ENCODE results near the gene MYOCD. TPM values are rescaled to one million over a fixed set of nuclear protein-coding genes. Genes with fewer than 3 reads are reported as not detected.

Gene MYOCD
- total RNA-seq, 1 donor from 2014 or later: 26.5 TPM

DNA sequence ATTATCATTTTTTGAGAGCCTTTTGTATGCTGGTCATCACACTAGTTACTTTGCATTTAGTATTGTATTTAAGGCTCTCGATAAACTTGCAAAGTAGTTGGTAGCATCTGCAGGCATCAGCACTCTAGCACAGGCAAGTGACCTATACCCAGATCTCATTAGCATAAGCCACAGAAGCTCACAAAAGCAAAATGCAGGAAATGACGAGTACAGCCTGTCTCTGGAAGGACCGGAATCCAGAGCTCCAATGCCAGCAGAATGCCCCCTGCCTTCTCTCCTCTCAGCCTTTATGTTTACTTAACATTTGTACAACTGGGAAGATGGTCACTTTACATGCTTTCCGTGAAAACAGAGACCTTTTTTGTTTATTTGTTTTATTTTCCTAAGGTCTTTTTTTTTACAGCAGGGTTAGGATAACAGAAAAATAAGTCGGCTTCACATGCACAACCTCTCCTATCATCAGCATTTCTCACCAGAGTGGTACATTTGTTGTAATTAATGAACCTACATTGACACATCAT lies 45.4 kb upstream of the MYOCD start:
- H3K27me3 ChIP-seq: no peaks in the 10 kb centered on the region
- H3K4me1 ChIP-seq: no peaks in the 10 kb centered on the region
- H3K4me3 ChIP-seq: no peak overlapping the region
- H3K27ac ChIP-seq: no peak overlapping the region
- DNase-seq (ENCODE audit: extremely low spot score in 2 of 2): no peak
- intact Hi-C loops (cut with DNase I): no loop called here
- no peaks in the 10 kb centered on the region for H3K36me3 ChIP-seq
- no peaks in the 10 kb centered on the region for H3K9me3 ChIP-seq
- TF ChIP-seq POLR2A (IDR thresholded peaks at IDR 0.05) (no peak), POLR2AphosphoS5 (IDR thresholded peaks at IDR 0.05; ENCODE audit: insufficient read depth in 1 of 2, low read depth in 1 of 2) (no peak)
- TF ChIP-seq, protein P1, sequence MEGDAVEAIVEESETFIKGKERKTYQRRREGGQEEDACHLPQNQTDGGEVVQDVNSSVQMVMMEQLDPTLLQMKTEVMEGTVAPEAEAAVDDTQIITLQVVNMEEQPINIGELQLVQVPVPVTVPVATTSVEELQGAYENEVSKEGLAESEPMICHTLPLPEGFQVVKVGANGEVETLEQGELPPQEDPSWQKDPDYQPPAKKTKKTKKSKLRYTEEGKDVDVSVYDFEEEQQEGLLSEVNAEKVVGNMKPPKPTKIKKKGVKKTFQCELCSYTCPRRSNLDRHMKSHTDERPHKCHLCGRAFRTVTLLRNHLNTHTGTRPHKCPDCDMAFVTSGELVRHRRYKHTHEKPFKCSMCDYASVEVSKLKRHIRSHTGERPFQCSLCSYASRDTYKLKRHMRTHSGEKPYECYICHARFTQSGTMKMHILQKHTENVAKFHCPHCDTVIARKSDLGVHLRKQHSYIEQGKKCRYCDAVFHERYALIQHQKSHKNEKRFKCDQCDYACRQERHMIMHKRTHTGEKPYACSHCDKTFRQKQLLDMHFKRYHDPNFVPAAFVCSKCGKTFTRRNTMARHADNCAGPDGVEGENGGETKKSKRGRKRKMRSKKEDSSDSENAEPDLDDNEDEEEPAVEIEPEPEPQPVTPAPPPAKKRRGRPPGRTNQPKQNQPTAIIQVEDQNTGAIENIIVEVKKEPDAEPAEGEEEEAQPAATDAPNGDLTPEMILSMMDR (IDR thresholded peaks at IDR 0.05): no peak

DNA sequence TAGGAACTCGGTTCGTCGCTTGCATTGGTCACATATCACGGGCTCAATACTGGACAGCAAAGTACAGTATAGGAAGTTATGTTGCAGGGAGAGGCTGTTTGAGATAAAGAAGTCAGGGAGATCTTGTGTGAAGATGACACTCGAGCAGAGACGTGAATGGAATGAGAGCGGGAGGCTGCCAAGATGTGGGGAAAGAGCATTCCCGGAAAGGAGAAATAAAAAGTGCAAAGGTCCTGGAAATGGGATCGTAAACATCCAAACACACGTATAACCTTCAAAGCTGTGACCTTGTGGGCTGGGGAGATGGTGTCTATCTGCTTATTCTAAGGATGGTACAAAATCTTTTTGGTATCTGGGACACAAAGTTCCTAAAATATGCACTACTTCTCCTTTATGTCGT lies 43.0 kb upstream of the MYOCD start:
- no peak for DNase-seq (ENCODE audit: extremely low spot score in 2 of 2)
- Histone ChIP-seq H3K27me3 (no peaks in the 10 kb centered on the region), H3K36me3 (no peaks in the 10 kb centered on the region), H3K9me3 (no peaks in the 10 kb centered on the region), H3K4me3 (no peak overlapping the region), H3K27ac (no peak overlapping the region), H3K4me1 (no peaks in the 10 kb centered on the region)
- intact Hi-C loops (cut with DNase I): no loop called here
- TF ChIP-seq, protein P1 (IDR thresholded peaks at IDR 0.05): no peak
- TF ChIP-seq POLR2A (IDR thresholded peaks at IDR 0.05): no peak
- TF ChIP-seq POLR2AphosphoS5 (IDR thresholded peaks at IDR 0.05; ENCODE audit: insufficient read depth in 1 of 2, low read depth in 1 of 2): no peak

DNA sequence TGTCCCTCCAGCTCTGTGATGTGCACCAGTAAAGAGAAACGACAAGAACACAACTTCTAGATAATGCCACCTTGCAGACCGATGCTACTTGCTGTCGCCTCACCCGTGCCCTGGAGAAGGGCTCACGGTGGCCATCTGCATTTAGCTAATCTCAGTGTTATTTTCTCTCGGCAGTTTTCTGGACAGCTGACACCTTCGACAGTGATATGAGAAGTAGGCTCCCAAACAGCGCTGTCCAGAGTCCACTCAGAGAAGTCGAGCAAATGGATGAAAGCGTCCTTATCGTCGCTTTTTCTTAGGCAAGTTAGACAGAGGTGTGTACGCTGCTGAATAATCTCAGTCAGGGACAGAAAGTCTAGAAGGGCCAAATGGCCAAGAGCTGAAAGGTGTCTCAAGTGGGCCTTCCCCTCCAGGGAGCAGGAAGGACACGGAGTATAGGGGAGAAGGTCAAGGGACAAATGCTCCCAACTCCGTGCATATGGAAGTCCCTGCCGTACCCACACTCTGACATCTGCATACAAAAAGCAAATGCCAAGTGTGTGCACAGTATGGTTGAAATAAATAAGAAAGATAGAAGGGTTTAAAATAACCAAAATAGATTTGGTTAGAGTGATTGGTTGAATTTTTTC lies 42.4 kb upstream of the MYOCD start:
- no peaks in the 10 kb centered on the region for H3K4me1 ChIP-seq
- no peak overlapping the region for H3K4me3 ChIP-seq
- no peaks in the 10 kb centered on the region for H3K9me3 ChIP-seq
- no peaks in the 10 kb centered on the region for H3K27me3 ChIP-seq
- no peaks in the 10 kb centered on the region for H3K36me3 ChIP-seq
- DNase-seq (ENCODE audit: extremely low spot score in 2 of 2): no peak
- intact Hi-C loops (cut with DNase I): no loop called here
- H3K27ac ChIP-seq: no peak overlapping the region
- TF ChIP-seq, protein P1 (IDR thresholded peaks at IDR 0.05): no peak
- TF ChIP-seq POLR2A (IDR thresholded peaks at IDR 0.05) (no peak), POLR2AphosphoS5 (IDR thresholded peaks at IDR 0.05; ENCODE audit: insufficient read depth in 1 of 2, low read depth in 1 of 2) (no peak)

DNA sequence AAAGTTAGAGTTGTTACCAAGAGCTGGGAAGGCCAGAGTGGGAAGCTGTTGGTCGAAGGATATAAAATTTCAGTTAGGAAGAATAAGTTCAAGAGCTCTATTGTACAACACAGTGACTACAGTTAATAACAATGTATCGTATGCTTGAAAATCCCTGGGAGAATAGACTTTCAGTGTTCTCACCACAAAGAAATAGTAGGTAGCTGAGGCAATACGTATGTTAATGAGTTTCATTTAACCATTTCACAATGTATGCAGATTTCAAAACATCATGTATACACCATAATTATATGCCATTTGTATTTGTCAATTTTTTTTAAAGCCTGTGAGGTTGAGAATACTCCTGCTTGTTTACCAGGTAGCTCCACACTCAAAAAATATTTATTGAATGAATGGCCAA lies 41.5 kb upstream of the MYOCD start:
- Histone ChIP-seq H3K4me3 (no peak overlapping the region), H3K27ac (no peak overlapping the region), H3K27me3 (no peaks in the 10 kb centered on the region), H3K9me3 (no peaks in the 10 kb centered on the region), H3K4me1 (no peaks in the 10 kb centered on the region), H3K36me3 (no peaks in the 10 kb centered on the region)
- TF ChIP-seq, protein P1 (IDR thresholded peaks at IDR 0.05): no peak
- no peak for TF ChIP-seq POLR2A (IDR thresholded peaks at IDR 0.05)
- no peak for TF ChIP-seq POLR2AphosphoS5 (IDR thresholded peaks at IDR 0.05; ENCODE audit: insufficient read depth in 1 of 2, low read depth in 1 of 2)
- no peak for DNase-seq (ENCODE audit: extremely low spot score in 2 of 2)
- intact Hi-C loops (cut with DNase I): no loop called here

DNA sequence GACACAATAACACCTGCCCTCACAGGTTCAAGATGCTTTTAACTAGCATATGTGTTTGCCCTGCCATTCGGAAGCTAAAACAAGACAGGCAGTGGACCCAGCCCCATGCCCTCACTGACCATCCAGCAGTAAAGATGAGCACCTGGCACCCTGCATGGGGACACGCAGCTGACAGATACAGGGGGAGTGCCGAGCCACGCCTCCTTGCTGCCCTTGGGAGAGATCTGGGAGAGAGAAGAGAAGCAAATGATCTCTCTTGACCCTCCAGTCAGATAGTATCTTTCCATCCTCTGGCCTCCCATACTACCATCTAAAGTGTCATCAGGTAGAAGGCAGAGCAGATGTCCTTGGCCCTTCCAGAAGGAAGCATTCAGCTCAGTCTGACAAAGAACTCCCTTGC lies 40.6 kb upstream of the MYOCD start:
- no peak overlapping the region for H3K27ac ChIP-seq
- H3K9me3 ChIP-seq: no peaks in the 10 kb centered on the region
- H3K27me3 ChIP-seq: no peaks in the 10 kb centered on the region
- H3K4me3 ChIP-seq: no peak overlapping the region
- TF ChIP-seq POLR2A (IDR thresholded peaks at IDR 0.05) (no peak), POLR2AphosphoS5 (IDR thresholded peaks at IDR 0.05; ENCODE audit: insufficient read depth in 1 of 2, low read depth in 1 of 2) (no peak)
- TF ChIP-seq, protein P1 (IDR thresholded peaks at IDR 0.05): no peak
- DNase-seq (ENCODE audit: extremely low spot score in 2 of 2): no peak
- no peaks in the 10 kb centered on the region for H3K36me3 ChIP-seq
- no peaks in the 10 kb centered on the region for H3K4me1 ChIP-seq
- intact Hi-C loops (cut with DNase I): no loop called here

All from vagina (tissue), 2 donors.